ENCODE data around the gene SLC29A4.

The SLC29A4 gene

DNA sequence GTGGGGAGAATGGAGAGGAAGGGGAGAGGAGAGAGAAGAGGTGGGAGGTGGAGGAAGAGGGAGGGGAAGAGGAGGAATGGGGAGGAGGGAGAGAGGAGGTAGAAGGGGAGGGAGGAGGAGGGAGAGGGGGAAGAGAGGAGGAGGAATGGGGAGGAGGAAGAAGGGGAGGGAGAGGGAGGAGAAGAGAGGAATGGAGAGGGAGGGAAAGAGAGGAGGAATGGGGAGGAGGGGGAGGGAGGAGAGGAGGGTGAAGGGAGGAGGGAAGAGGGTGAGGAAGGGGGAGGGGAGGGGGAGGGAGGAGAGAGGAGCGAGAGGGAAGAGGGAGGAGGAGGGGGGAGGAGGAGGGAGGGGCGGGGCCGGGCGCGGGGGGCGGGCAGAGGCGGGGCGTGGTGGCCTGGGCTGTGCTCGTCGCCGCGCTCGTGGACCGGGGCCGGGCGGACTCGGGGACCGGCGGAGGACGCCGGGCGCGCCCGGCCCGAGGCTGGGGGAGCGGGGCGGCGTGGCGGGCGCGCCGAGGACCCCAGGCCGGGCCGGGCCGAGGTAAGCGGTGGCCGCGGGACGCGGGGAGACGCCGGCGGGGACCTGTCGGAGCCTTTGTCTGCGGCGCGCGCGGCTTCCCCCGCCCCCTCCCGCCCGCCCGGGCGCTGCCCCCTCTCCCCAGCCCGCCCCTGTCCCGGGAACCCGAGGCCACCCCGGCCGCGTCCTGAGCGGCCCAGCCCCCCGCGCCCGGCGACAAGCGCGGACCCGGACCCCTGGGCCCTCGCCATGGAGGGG lies at the start of gene SLC29A4:
SLC29A4 (plus strand) TSS at position 401 of the 774 bp plus-strand sequence. CDS start 4,874 bp downstream, outside the sequence.
- H3K9me3 ChIP-seq = no peaks in the 10 kb centered on the region
- peaks cover 55% of the 10 kb centered on the region for H3K27me3 ChIP-seq
- H3K36me3 ChIP-seq = no peaks in the 10 kb centered on the region
- no peak within 1 kb of the TSS for H3K27ac ChIP-seq
- no peak for TF ChIP-seq CTCF (IDR thresholded peaks at IDR 0.05)
- peak within 1 kb of the TSS in 1 of 2 experiments; percentile 41 for H3K4me3 ChIP-seq (ENCODE audit: low read depth in 1 of 2, low read length in 1 of 2)
- H3K4me1 ChIP-seq (ENCODE audit: control insufficient read depth in 1 of 2, insufficient read depth in 1 of 2, low read depth in 1 of 2, low read length in 1 of 2) = peaks cover 0 to 7% of the 10 kb centered on the region in 2 experiments

- TF ChIP-seq CTCF (IDR thresholded peaks at IDR 0.05) = no peak
- Histone ChIP-seq H3K36me3 (peaks cover 36% of the 10 kb centered on the region), H3K4me1 (ENCODE audit: control insufficient read depth in 1 of 2, insufficient read depth in 1 of 2, low read depth in 1 of 2, low read length in 1 of 2) (peaks cover 11 to 18% of the 10 kb centered on the region in 2 experiments), H3K9me3 (no peaks in the 10 kb centered on the region), H3K4me3 (ENCODE audit: low read depth in 1 of 2, low read length in 1 of 2) (no peak overlapping the region), H3K27ac (no peak overlapping the region), H3K27me3 (peaks cover 13% of the 10 kb centered on the region)
These were observed 47.6 kb upstream of the SLC29A4 start for GRCh38 chr7:5234852-5235831.

DNA sequence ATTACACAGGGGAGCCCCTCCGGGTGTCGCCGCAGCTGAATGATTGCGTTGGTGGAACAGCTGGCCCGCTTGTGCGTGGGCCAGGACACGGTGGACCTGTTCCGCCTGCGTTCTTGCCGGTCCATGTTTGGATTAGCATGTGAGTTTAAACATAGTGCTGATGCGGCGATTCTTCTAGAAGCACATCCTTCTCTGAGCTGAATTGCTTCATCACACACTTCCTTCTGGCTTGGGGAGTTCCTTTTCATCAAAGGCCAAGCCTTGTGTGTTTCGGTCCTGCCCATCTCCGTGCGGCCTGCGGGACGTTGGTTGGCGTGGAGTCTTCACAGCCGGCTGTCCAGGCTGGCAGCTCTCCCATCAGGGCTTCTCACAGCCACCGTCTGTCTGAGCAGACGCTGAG lies 45.5 kb upstream of the SLC29A4 start:
- Histone ChIP-seq H3K4me1 (ENCODE audit: control insufficient read depth in 1 of 2, insufficient read depth in 1 of 2, low read depth in 1 of 2, low read length in 1 of 2) (peaks cover 23 to 30% of the 10 kb centered on the region in 2 experiments), H3K9me3 (no peaks in the 10 kb centered on the region), H3K4me3 (ENCODE audit: low read depth in 1 of 2, low read length in 1 of 2) (peak overlapping the region; percentile 28 to 33), H3K36me3 (peaks cover 15% of the 10 kb centered on the region), H3K27ac (peak overlapping the region; percentile 77), H3K27me3 (peaks cover 30% of the 10 kb centered on the region)
- TF ChIP-seq CTCF (IDR thresholded peaks at IDR 0.05) = no peak

DNA sequence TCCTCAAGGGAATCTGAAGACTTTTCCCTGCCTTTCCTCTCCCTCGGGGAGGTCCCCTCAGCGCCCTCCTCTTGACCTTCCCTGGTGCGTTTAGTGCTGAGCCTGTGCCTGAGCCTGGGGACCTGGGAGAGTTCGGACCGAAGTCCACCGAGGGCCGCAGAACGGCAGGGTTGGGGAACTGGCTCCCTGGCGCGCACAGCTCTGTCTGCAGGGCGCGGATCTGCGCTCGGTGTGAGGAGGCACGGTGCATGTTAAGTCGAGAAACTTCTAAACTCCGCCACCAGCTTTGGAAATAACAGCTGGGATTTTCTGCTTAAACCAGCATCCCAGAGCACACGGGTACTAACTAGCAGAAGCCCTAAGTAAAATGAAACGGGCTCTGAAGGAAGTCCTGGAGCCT lies 44.2 kb upstream of the SLC29A4 start:
- no peak for TF ChIP-seq CTCF (IDR thresholded peaks at IDR 0.05)
- H3K36me3 ChIP-seq = peaks cover 3% of the 10 kb centered on the region
- no peak overlapping the region for H3K4me3 ChIP-seq (ENCODE audit: low read depth in 1 of 2, low read length in 1 of 2)
- H3K9me3 ChIP-seq = no peaks in the 10 kb centered on the region
- H3K27me3 ChIP-seq = peaks cover 30% of the 10 kb centered on the region
- no peak overlapping the region for H3K27ac ChIP-seq
- peaks cover 23 to 30% of the 10 kb centered on the region in 2 experiments for H3K4me1 ChIP-seq (ENCODE audit: control insufficient read depth in 1 of 2, insufficient read depth in 1 of 2, low read depth in 1 of 2, low read length in 1 of 2)

DNA sequence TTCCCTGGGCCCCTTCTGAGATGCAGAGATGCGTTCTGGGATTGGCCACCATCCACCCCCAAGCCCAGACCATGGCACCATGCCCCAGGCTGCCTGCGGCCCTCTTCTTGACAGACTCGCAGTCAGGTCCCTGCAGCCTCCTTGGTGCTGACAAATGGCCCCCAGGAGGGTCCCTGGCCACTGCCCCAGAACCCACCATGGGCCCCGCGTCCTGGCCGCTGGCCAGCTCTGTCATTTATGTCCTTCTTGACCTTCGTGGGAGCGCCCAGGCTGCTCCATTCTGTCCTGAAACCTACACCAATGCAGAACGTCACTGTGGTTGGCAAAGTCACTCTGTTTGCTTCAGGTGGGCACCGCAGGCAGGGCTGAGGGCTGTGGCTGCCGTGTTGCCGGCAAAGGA lies 39.5 kb upstream of the SLC29A4 start:
- Histone ChIP-seq H3K27me3 (peaks cover 17% of the 10 kb centered on the region), H3K9me3 (no peaks in the 10 kb centered on the region), H3K27ac (no peak overlapping the region), H3K4me1 (ENCODE audit: control insufficient read depth in 1 of 2, insufficient read depth in 1 of 2, low read depth in 1 of 2, low read length in 1 of 2) (peaks cover 13 to 16% of the 10 kb centered on the region in 2 experiments), H3K4me3 (ENCODE audit: low read depth in 1 of 2, low read length in 1 of 2) (no peak overlapping the region), H3K36me3 (no peaks in the 10 kb centered on the region)
- TF ChIP-seq CTCF (IDR thresholded peaks at IDR 0.05) = no peak

All from neutrophil (primary cell).